Fibroblast of mammary gland (primary cell): Measurements from ENCODE around the gene KIAA0232.

Source experiments
- DNase-seq: peaks from one replicate; pipeline ENCODE4 v3.0.0-alpha.2; 2010; ENCODE audit warnings: low read depth
- H3K4me3 ChIP-seq: 2 replicates; pipeline ENCODE4 v1.5.1; 2011; ENCODE audit warnings: low read depth, mild to moderate bottlenecking, low read length, moderate library complexity; ENCODE audit not compliant: control insufficient read depth
- TF ChIP-seq, protein P1 (sequence below): conservative IDR thresholded peaks from 2 replicates; pipeline ENCODE4 v1.5.1; 2011; ENCODE audit warnings: low read depth, low read length, inconsistent platforms; ENCODE audit not compliant: control insufficient read depth, insufficient read depth

Gene KIAA0232

DNA sequence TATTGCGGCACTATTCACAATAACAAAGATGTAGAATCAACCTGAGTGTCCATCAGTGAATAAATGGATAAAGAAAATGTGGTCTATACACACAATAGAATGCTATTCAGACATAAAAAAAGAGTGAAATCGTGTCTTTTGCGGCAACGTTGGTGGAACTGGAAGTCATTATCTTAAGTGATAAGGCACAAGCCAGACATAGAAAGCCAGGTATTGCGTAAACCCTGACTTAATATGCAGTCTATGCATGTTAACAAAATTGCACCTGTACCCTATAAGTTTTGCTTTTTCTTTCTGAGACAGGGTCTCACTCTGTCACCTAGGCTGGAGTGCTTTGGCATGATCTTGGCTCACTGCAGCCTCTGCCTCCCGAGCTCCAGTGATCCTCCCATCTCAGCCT, 28.6 kb downstream of the KIAA0232 start:
- TF ChIP-seq, protein P1, sequence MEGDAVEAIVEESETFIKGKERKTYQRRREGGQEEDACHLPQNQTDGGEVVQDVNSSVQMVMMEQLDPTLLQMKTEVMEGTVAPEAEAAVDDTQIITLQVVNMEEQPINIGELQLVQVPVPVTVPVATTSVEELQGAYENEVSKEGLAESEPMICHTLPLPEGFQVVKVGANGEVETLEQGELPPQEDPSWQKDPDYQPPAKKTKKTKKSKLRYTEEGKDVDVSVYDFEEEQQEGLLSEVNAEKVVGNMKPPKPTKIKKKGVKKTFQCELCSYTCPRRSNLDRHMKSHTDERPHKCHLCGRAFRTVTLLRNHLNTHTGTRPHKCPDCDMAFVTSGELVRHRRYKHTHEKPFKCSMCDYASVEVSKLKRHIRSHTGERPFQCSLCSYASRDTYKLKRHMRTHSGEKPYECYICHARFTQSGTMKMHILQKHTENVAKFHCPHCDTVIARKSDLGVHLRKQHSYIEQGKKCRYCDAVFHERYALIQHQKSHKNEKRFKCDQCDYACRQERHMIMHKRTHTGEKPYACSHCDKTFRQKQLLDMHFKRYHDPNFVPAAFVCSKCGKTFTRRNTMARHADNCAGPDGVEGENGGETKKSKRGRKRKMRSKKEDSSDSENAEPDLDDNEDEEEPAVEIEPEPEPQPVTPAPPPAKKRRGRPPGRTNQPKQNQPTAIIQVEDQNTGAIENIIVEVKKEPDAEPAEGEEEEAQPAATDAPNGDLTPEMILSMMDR, result no peak
- no peak overlapping the region for H3K4me3 ChIP-seq
- DNase-seq, result no peak

DNA sequence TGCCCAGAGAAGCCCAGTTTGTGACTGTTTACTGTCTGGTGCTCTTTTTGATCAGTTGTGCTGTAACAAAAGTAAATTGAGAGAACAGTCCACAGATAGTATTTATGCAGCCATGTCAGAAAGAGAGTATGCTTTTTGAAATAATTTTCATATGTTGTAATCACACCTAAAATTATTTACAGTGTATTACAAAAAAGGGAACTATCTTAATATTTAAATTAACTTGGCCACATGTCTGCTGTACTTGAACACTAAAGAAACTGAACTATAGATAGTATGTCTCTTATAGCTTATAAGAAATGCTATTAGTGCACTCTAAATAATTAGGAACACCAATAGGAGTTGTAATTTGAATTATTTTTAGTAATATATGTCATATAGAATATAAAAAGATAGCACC, 30.2 kb downstream of the KIAA0232 start:
- H3K4me3 ChIP-seq, result no peak overlapping the region
- TF ChIP-seq, protein P1, result no peak
- DNase-seq, result no peak

DNA sequence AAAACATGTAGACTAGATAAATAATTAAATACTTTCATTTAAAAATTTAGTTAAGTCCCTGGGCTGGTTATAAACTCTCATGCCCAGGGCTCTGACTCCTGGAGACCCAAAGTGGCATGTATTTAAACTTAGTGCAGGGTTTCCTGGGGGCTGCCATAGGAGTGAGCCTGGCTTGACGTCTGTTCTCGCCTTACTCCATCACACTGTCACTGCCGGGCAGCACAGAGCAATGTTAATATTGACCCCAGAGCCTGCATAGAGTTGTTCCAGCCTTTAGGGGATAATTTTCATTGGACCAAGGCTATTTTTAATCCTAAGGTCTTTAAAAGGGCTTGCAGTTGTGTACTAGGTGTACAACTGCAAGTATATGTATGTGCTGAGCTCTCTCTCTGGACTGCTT, 31.2 kb downstream of the KIAA0232 start:
- TF ChIP-seq, protein P1, result no peak
- H3K4me3 ChIP-seq, result no peak overlapping the region

DNA sequence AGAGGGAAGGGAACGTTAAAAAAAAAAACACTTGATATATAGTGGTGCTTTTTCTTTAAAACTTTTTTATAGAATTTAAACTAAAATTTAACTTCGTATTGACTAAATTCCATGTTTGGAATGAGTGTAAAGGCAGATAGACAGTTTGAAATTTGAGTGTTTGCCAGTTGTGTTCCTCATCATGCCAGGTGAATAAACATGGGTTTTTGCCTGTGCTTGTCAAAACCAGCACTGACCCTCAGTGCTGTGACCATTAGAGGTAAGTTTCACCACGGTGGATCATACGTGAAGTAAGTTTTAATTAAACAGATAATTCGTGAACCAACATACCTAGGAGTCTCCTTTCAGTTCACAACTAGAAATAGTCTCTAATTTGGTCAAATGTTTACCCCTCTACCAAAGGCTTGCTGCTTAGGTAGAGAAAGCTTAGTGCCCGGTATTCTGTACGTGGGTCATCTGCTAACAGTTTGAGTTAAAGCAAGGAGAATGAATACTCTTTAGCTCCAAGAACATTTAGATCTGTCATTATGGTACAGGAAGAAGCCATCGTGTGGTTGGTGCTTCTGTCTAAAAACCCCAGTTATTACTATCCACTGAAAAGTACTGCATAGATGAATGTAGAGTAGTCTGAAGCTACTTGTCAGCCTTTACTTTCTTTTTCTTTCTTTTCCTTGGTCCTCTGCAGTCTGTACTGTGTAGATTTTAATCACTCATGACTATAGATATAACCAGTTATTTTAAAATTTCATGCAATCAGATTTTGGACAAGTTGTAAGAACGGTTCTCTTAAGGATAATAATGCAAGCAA, 32.7 kb downstream of the KIAA0232 start:
- H3K4me3 ChIP-seq, result no peak overlapping the region
- DNase-seq, result no peak
- TF ChIP-seq, protein P1, result no peak

More for the DNA sequence above, 31.2 kb downstream of the KIAA0232 start:
- DNase-seq, result no peak

DNA sequence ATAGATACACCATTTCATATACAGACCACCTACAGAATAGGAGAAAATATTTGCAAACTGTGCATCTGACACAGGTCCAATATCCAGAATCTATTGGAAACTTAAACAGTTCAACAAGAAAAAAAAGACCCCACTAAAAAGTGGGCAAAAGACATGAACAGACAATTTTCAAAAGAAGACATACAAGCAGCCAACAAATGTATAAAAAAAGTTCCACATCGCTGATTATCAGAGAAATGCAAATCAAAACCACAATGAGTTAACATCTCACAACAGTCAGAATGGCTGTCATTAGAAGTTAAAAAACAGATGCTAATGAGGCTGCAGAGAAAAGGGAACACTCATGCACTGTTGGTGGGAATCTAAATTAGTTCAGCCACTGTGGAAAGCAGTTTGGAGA, 36.8 kb downstream of the KIAA0232 start:
- no peak for DNase-seq
- no peak overlapping the region for H3K4me3 ChIP-seq
- TF ChIP-seq, protein P1, result no peak

DNA sequence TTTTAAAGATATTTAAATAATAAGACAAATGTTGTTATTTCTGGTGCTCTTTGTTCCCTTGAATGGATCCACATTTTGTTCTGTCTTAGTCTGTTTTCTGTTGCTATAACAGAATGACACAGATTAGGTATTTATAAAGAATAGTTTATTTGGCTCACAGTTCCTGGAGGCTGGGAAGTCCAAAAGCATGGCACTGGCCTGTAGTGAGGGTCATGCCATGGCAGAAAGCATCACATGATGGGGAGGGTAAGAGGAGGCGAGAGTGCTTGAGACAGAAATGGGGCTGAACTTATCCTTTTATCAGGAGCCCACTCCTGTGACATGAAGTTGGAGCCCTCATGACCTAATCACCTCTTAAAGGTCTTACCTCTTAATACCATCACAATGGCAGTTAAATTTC, 38.2 kb downstream of the KIAA0232 start:
- DNase-seq, result no peak
- H3K4me3 ChIP-seq, result no peak overlapping the region
- TF ChIP-seq, protein P1, result no peak
